Breast epithelium (tissue), 4 donors: ENCODE measurements around the gene BRAF. TPM values are rescaled to one million over a fixed set of nuclear protein-coding genes. Genes with fewer than 3 reads are reported as not detected.
"Not testable (repeated sequence)": the region's sequence is repeated elsewhere in the genome, so short reads cannot be mapped to it uniquely, and the experiment has no call there.

ENCODE experiments used
- DNase-seq, 2 donors: peaks; one replicate each; pipeline ENCODE4 v3.0.0-alpha.2; 2019; ENCODE audit warnings: low spot score in 2 of 2
- H3K27ac ChIP-seq, 2 donors: fragments of 200-600 bp; sonication (generic) in 1 of 2; one replicate each; pipeline ENCODE4 v1.5.1; 2016 to 2019; ENCODE audit warnings: mild to moderate bottlenecking in 1 of 2
- H3K27me3 ChIP-seq, 2 donors: fragments of 200-600 bp; sonication (generic) in 1 of 2; one replicate each; pipeline versions ENCODE4 v1.5.1 to v1.6.0; 2017 to 2019; ENCODE audit warnings: control low read depth in 1 of 2, mild to moderate bottlenecking in 1 of 2
- H3K36me3 ChIP-seq: fragments of 200-600 bp; one replicate; pipeline ENCODE4 v1.5.1; 2019
- H3K4me1 ChIP-seq, 2 donors: fragments of 200-600 bp; sonication (generic); one replicate each; pipeline ENCODE4 v1.5.1; 2016 to 2019; ENCODE audit warnings: control low read depth in 1 of 2
- H3K4me3 ChIP-seq, 3 donors: fragments of 200-600 bp; sonication (generic); 1 replicate in 2 of 3; 2 replicates in 1 of 3; pipeline ENCODE4 v1.5.1; 2016 to 2019; ENCODE audit warnings: mild to moderate bottlenecking in 3 of 3, moderate library complexity in 2 of 3
- H3K9me3 ChIP-seq, 2 donors: fragments of 200-600 bp; sonication (generic) in 1 of 2; one replicate each; pipeline ENCODE4 v1.5.1; 2016 to 2019; ENCODE audit warnings: control low read depth in 1 of 2
- CTCF ChIP-seq, 3 donors: fragments of 450-650 bp; IDR thresholded peaks; one replicate each; pipeline ENCODE4 v1.5.1; 2016 to 2017; ENCODE audit warnings: antibody characterized with exemption in 3 of 3, mild to moderate bottlenecking in 3 of 3, moderate library complexity in 3 of 3
- POLR2A ChIP-seq: fragments of 450-650 bp; IDR thresholded peaks from one replicate; pipeline ENCODE4 v1.6.1; 2016; ENCODE audit warnings: antibody characterized with exemption, mild to moderate bottlenecking, moderate library complexity
- POLR2AphosphoS5 ChIP-seq, 3 donors: sonication (generic); formaldehyde crosslinking; IDR thresholded peaks; one replicate each; pipeline ENCODE4 v1.6.1; 2017; ENCODE audit warnings: antibody characterized with exemption in 3 of 3
- intact Hi-C: fragments of 100-400 bp; cut with DNase I; formaldehyde crosslinking; loops from one replicate; pipeline ENCODE4 v1.15.1; 2023; ENCODE audit warnings: low total_unique reads
- total RNA-seq, 3 donors: library from RNA; depleted of rRNA; stranded (reverse); fragments of >200 nt; gene quantifications; one replicate each; pipeline ENCODE4 v1.1.0, GENCODE V29; 2016

The BRAF gene
- total RNA-seq, 3 donors from 2014 or later: 42.1 to 106 (median 64.9) TPM

DNA sequence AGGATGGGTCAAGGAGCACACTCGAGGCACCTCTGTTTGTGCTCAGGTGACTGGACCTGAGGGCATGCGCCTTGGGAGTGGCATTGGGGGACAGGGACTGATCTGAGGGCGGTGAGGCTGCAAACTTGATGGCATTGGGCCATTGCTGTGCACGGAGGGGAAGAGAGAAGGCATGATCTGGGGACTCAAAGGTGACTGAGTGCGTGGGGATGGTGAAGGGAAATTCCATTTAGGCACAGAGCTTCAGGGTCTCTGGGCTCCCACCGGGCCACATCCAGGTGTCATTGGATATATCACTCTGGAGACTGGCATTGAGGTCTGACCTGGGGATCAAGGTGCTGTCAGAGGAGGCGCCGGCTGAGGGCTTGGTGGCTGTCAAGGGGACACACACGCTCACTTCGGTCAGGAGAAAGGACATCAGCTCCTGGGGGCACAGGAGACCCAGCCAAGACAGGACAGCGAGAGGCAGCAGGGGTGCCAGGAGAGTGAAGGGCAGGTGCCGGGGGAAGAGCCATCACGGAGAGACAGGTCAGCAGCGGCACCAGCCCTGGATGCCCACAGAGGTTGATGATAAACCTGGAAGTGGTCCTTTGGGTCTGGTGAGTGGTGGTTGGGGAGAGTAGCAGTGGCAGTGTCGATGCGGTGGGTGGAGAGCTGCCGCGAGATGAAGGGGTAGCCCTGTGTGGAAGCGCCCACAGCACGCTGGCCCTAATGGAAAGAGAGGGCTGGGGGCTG is 246.5 kb downstream of the BRAF start:
- H3K36me3 ChIP-seq: peaks cover 7% of the 10 kb centered on the region
- H3K27ac ChIP-seq: no peak overlapping the region
- H3K9me3 ChIP-seq: no peaks in the 10 kb centered on the region
- no peaks in the 10 kb centered on the region for H3K27me3 ChIP-seq
- H3K4me3 ChIP-seq: no peak overlapping the region
- H3K4me1 ChIP-seq: peaks cover 2 to 4% of the 10 kb centered on the region in 2 donors
- TF ChIP-seq CTCF (IDR thresholded peaks at IDR 0.05): no peak
- no peak for TF ChIP-seq POLR2AphosphoS5 (IDR thresholded peaks at IDR 0.05)
- no peak for TF ChIP-seq POLR2A
- DNase-seq: no peak
- intact Hi-C loops: no loop called here

GRCh38 chr7:140677496-140677895 is 247.2 kb downstream of the BRAF start:
- TF ChIP-seq CTCF (IDR thresholded peaks at IDR 0.05): no peak
- TF ChIP-seq POLR2AphosphoS5 (IDR thresholded peaks at IDR 0.05): no peak
- TF ChIP-seq POLR2A: no peak
- H3K4me1 ChIP-seq: peaks cover 2 to 4% of the 10 kb centered on the region in 2 donors
- peaks cover 7% of the 10 kb centered on the region for H3K36me3 ChIP-seq
- no peaks in the 10 kb centered on the region for H3K9me3 ChIP-seq
- no peak overlapping the region for H3K27ac ChIP-seq
- no peaks in the 10 kb centered on the region for H3K27me3 ChIP-seq
- intact Hi-C loops: no loop called here
- H3K4me3 ChIP-seq: no peak overlapping the region
- DNase-seq: no peak

- intact Hi-C loops: not testable (repeated sequence)
Observed at GRCh38 chr7:140676956-140677355, 247.8 kb downstream of the BRAF start.

DNA sequence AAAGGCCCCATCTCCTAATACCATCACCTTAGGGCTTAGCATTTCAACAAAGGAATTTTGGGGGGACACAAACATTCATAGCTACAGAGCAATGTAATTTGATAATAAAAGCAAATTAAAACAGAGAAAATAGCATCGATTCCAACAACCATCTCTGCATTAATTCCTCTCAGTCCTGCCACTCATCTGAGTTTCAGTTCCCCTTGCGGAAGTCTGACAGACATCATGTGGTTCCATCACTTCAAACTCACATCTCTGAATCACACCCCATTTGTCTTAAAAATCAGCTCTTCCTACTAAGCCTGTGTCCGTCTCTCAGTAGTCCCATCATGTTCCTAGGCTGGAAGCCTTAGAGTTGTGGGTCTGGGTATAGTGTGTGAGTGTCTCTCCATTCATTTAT is 248.4 kb downstream of the BRAF start:
- no peak overlapping the region for H3K27ac ChIP-seq
- no peak for DNase-seq
- intact Hi-C loops: no loop called here

More at GRCh38 chr7:140676956-140677355, 247.8 kb downstream of the BRAF start:
- H3K27ac ChIP-seq, H3K36me3 ChIP-seq, H3K4me1 ChIP-seq, DNase-seq, H3K4me3 ChIP-seq, H3K9me3 ChIP-seq, H3K27me3 ChIP-seq: not testable (repeated sequence)

DNA sequence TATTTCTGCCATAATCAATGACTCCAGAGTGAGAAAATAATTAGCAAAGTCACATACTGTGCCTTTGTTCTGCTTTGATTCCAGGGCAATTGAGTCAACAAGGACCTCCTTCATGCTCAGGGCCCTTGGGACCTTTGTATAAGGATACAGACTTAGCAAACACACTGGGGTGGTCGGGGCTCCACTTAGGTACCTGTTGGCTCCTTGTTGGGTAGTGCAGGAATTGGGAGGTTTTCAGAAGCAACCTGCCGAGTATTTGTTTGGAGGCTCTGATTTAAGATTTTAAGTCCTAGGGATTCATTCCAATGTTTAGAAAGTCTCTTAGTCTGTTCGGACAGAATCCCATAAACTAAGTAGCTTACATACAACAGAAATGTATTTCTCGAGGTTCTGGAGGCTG is 249.0 kb downstream of the BRAF start:
- Histone ChIP-seq H3K36me3 (peaks cover 7% of the 10 kb centered on the region), H3K9me3 (no peaks in the 10 kb centered on the region), H3K4me3 (no peak overlapping the region), H3K4me1 (peaks cover 2 to 4% of the 10 kb centered on the region in 2 donors), H3K27me3 (no peaks in the 10 kb centered on the region), H3K27ac (no peak overlapping the region)
- TF ChIP-seq POLR2A: no peak
- no peak for TF ChIP-seq CTCF (IDR thresholded peaks at IDR 0.05)
- TF ChIP-seq POLR2AphosphoS5 (IDR thresholded peaks at IDR 0.05): no peak
- no peak for DNase-seq
- intact Hi-C loops: no loop called here

More for the DNA sequence above, 248.4 kb downstream of the BRAF start:
- TF ChIP-seq POLR2AphosphoS5 (IDR thresholded peaks at IDR 0.05) (no peak), CTCF (IDR thresholded peaks at IDR 0.05) (no peak), POLR2A (no peak)
- Histone ChIP-seq H3K9me3 (no peaks in the 10 kb centered on the region), H3K36me3 (peaks cover 7% of the 10 kb centered on the region), H3K4me1 (peaks cover 2 to 4% of the 10 kb centered on the region in 2 donors), H3K4me3 (no peak overlapping the region), H3K27me3 (no peaks in the 10 kb centered on the region)
